ENCODE data around the gene STAB1.

DNA sequence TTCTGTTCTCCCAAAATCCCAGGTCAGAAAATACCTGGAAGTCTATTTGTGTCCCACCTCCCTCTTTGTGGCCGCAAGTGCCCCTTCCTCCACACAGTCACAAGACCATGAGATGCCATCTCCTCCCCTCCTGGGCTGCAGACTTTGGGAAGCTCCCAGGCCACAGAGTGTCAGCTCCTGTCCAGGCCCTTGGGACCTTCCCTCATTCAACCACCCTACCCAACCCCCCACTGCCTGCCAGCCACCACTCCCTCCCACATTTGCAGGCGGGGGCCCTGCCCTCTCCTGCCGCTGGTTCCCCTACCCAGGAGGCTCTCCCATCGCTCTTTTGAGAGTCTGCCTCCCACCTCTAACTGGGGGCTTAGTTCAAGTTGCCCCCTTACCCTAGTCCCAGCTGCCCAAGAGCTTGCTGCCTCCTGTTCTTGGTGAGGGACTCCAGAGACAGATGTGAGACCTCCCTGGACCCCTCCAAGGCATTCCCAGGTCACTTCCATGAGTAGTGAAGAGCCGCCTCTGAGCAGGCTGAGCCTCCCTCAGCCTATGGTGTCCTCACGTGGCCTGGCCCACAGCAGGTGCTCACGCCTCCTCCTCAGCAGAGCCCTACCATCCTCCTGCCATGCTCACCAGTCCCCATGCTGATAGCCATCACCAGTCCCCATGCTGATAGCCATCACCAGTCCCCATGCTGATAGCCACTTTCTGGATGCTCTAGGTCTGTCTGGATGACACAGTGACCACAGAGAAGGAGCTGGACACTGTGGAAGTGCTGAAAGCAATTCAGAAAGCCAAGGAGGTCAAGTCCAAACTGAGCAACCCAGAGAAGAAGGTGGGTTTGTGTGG is 15.9 kb upstream of the STAB1 start:
- no peak for TF ChIP-seq POLR2A (IDR thresholded peaks at IDR 0.05)
- TF ChIP-seq, protein P1, sequence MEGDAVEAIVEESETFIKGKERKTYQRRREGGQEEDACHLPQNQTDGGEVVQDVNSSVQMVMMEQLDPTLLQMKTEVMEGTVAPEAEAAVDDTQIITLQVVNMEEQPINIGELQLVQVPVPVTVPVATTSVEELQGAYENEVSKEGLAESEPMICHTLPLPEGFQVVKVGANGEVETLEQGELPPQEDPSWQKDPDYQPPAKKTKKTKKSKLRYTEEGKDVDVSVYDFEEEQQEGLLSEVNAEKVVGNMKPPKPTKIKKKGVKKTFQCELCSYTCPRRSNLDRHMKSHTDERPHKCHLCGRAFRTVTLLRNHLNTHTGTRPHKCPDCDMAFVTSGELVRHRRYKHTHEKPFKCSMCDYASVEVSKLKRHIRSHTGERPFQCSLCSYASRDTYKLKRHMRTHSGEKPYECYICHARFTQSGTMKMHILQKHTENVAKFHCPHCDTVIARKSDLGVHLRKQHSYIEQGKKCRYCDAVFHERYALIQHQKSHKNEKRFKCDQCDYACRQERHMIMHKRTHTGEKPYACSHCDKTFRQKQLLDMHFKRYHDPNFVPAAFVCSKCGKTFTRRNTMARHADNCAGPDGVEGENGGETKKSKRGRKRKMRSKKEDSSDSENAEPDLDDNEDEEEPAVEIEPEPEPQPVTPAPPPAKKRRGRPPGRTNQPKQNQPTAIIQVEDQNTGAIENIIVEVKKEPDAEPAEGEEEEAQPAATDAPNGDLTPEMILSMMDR (IDR thresholded peaks at IDR 0.05), result no peak
